Left ventricle myocardium inferior (tissue), 1 donor: Measurements from ENCODE around the gene FAM184B. TPM values are rescaled to one million over a fixed set of nuclear protein-coding genes. Genes with fewer than 3 reads are reported as not detected.

Experiments used
- DNase-seq: peaks from one replicate; pipeline ENCODE4 v3.0.0-alpha.2; 2020
- H3K27ac ChIP-seq: fragments of 200-600 bp; replicated peaks from 2 replicates; pipeline ENCODE4 v1.8.0; 2021
- H3K27me3 ChIP-seq: fragments of 200-600 bp; 2 replicates; pipeline ENCODE4 v1.8.0; 2021; ENCODE audit warnings: low read depth
- H3K36me3 ChIP-seq: fragments of 200-600 bp; 2 replicates; pipeline ENCODE4 v1.8.0; 2021
- H3K4me1 ChIP-seq: fragments of 200-600 bp; 2 replicates; pipeline ENCODE4 v1.8.0; 2021
- H3K4me3 ChIP-seq: fragments of 200-600 bp; 2 replicates; pipeline ENCODE4 v1.8.0; 2021; ENCODE audit warnings: mild to moderate bottlenecking, moderate library complexity
- H3K9me3 ChIP-seq: fragments of 200-600 bp; replicated peaks from 2 replicates; pipeline ENCODE4 v1.8.0; 2021
- intact Hi-C: fragments of 100-400 bp; cut with micrococcal nuclease; formaldehyde crosslinking; loops from one replicate; pipeline ENCODE4 v1.11.0; 2022
- total RNA-seq: library from RNA; stranded (reverse); fragmentation: NEBNext Ultra II Directional; extraction: Animal tissue kit (Norgen Biotek cat#: 25700); gene quantifications from one replicate; pipeline ENCODE4 v1.2.1, GENCODE V29; 2021
- TF ChIP-seq, protein P1 (sequence below): fragments of 200-600 bp; IDR thresholded peaks from 2 replicates; pipeline ENCODE4 v1.8.0; 2021; ENCODE audit warnings: antibody characterized with exemption, mild to moderate bottlenecking, borderline replicate concordance
- donor health status: DM: no; HTN: yes; CAD: no; lungs with severe emphysema.

Gene FAM184B
- total RNA-seq, 1 donor from 2014 or later = not detected

DNA sequence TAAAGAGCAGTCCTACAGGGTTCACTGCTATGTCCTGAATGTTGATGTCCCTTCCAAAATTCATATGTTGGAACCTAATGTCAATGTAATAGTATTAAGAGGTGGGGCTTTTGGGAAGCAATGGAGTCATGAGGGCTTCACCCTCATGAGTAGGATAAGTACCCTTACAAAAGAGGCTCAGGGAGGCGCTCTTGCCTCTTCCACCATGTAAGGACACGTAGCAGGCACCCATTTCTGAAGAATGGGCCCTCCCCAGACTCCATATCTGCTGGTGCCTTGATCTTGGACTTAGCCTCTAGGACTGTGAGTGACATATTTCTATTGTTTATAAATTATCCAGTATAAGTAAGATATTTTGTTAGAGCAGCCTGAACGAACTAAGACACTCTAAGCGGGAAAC is 151.2 kb downstream of the FAM184B start:
- intact Hi-C loops = no loop called here
- H3K27ac ChIP-seq = no peak overlapping the region

DNA sequence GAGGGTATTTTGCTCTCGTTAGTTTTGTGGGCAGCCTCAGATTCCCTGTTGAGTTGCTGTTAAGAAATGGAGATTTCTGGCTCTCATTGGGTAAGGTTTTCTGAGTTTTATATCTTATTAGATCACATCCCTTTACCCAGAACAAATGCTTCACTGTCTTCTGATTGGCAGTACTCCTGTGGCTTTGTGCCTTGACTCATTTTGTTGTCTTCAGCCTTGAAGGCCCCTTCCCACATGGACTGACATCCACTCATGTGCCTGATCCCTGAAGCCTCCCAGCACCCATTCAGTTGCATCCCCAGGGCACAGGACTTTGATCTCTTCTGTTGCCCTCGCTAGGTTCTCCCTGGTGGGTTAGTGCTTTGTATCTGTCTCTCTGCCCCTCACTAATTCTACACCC is 156.6 kb downstream of the FAM184B start:
- intact Hi-C loops = no loop called here
- DNase-seq = no peak
- peaks cover 98% of the 10 kb centered on the region for H3K36me3 ChIP-seq
- H3K4me1 ChIP-seq = peaks cover 8% of the 10 kb centered on the region
- TF ChIP-seq, protein P1, sequence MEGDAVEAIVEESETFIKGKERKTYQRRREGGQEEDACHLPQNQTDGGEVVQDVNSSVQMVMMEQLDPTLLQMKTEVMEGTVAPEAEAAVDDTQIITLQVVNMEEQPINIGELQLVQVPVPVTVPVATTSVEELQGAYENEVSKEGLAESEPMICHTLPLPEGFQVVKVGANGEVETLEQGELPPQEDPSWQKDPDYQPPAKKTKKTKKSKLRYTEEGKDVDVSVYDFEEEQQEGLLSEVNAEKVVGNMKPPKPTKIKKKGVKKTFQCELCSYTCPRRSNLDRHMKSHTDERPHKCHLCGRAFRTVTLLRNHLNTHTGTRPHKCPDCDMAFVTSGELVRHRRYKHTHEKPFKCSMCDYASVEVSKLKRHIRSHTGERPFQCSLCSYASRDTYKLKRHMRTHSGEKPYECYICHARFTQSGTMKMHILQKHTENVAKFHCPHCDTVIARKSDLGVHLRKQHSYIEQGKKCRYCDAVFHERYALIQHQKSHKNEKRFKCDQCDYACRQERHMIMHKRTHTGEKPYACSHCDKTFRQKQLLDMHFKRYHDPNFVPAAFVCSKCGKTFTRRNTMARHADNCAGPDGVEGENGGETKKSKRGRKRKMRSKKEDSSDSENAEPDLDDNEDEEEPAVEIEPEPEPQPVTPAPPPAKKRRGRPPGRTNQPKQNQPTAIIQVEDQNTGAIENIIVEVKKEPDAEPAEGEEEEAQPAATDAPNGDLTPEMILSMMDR = no peak
- no peaks in the 10 kb centered on the region for H3K9me3 ChIP-seq
- no peak overlapping the region for H3K4me3 ChIP-seq
- no peak overlapping the region for H3K27ac ChIP-seq
- H3K27me3 ChIP-seq = no peaks in the 10 kb centered on the region

More for the DNA sequence above, 151.2 kb downstream of the FAM184B start:
- no peaks in the 10 kb centered on the region for H3K4me1 ChIP-seq
- no peaks in the 10 kb centered on the region for H3K9me3 ChIP-seq
- H3K27me3 ChIP-seq = no peaks in the 10 kb centered on the region
- H3K4me3 ChIP-seq = no peak overlapping the region
- H3K36me3 ChIP-seq = peaks cover 98% of the 10 kb centered on the region
- no peak for DNase-seq
- TF ChIP-seq, protein P1 = no peak

DNA sequence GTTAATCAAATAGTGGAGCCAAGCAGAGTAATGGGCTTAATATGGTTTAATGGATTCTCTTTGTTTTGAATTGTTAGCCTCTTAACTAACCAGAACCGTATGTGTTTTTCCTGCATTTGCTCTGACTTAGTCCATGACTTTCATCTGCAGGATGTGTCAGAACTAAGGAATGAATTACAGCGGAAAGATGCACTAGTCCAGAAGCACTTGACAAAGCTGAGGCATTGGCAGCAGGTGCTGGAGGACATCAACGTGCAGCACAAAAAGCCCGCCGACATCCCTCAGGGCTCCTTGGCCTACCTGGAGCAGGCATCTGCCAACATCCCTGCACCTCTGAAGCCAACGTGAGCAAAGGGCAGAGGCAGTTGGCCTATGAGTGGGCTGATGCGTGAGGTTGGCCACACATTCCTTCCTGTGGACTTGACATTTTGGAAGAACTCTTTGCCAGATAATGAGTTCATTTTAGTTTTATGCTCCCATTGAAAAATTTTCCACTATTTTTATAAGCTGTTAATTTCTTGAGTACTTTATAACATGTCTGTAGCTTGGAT is 157.9 kb downstream of the FAM184B start:
- TF ChIP-seq, protein P1 = no peak
- Histone ChIP-seq H3K9me3 (no peaks in the 10 kb centered on the region), H3K4me1 (peaks cover 21% of the 10 kb centered on the region), H3K36me3 (peaks cover 95% of the 10 kb centered on the region), H3K4me3 (no peak overlapping the region), H3K27ac (no peak overlapping the region), H3K27me3 (no peaks in the 10 kb centered on the region)
- DNase-seq = no peak
- intact Hi-C loops = no loop called here

GRCh38 chr4:17619416-17620105 is 161.9 kb downstream of the FAM184B start:
- peak overlapping the region; percentile 27 for H3K27ac ChIP-seq
- TF ChIP-seq, protein P1 = no peak
- H3K27me3 ChIP-seq = no peaks in the 10 kb centered on the region
- H3K4me1 ChIP-seq = peaks cover 60% of the 10 kb centered on the region
- DNase-seq = no peak
- H3K36me3 ChIP-seq = peaks cover 75% of the 10 kb centered on the region
- no peak overlapping the region for H3K4me3 ChIP-seq
- intact Hi-C loops = no loop called here
- no peaks in the 10 kb centered on the region for H3K9me3 ChIP-seq

GRCh38 chr4:17618926-17619325 is 162.5 kb downstream of the FAM184B start:
- TF ChIP-seq, protein P1 = no peak
- peaks cover 65% of the 10 kb centered on the region for H3K4me1 ChIP-seq

More at GRCh38 chr4:17618926-17619325, 162.5 kb downstream of the FAM184B start:
- Histone ChIP-seq H3K36me3 (peaks cover 69% of the 10 kb centered on the region), H3K9me3 (no peaks in the 10 kb centered on the region), H3K27ac (peak overlapping the region; percentile 27), H3K4me3 (no peak overlapping the region), H3K27me3 (no peaks in the 10 kb centered on the region)
- intact Hi-C loops = no loop called here
- no peak for DNase-seq
